Raji (cell line): Measurements from ENCODE around the gene SLC5A5.

ENCODE experiments used
- POLR2A ChIP-seq: IDR thresholded peaks from 2 replicates; pipeline ENCODE4 v1.6.1; 2011; ENCODE audit warnings: low read depth, low read length, control low read depth; ENCODE audit not compliant: insufficient read depth

The SLC5A5 gene

GRCh38 chr19:17871878-17872250 is at the start of gene SLC5A5:
Gene SLC5A5, plus strand, starts transcription at chr19:17871945. Its CDS starts 375 bp downstream, at chr19:17872320.
- no peak for TF ChIP-seq POLR2A

GRCh38 chr19:17824339-17824738 is 47.4 kb upstream of the SLC5A5 start:
- no peak for TF ChIP-seq POLR2A

DNA sequence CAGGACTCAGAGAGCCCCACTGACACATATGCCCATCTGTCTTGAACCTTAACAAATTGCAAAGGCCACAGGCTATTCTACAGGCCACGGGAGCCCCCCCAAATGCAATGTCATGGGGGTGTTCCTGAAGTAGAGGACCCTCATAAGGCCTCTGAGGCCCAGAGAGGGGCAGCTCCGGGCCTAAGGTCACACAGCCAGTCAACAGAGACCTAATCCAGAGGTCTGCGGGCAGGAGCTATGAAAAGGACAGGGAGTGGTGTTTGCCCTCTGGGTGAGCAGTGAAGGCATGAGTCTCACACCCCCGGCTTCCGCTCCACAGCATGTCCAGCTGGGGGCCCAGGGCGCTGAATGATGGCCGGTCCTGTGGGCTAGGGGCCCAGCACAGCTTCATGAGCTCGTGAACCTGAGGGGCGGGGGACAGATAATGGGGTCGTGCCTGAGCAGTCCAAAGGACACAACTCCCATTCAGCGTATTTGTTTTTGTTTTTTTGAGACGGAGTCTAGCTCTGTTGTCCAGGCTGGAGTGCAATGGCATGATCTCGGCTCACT is 45.2 kb upstream of the SLC5A5 start:
- TF ChIP-seq POLR2A: no peak

GRCh38 chr19:17829855-17830566 is 41.7 kb upstream of the SLC5A5 start:
- TF ChIP-seq POLR2A: no peak

DNA sequence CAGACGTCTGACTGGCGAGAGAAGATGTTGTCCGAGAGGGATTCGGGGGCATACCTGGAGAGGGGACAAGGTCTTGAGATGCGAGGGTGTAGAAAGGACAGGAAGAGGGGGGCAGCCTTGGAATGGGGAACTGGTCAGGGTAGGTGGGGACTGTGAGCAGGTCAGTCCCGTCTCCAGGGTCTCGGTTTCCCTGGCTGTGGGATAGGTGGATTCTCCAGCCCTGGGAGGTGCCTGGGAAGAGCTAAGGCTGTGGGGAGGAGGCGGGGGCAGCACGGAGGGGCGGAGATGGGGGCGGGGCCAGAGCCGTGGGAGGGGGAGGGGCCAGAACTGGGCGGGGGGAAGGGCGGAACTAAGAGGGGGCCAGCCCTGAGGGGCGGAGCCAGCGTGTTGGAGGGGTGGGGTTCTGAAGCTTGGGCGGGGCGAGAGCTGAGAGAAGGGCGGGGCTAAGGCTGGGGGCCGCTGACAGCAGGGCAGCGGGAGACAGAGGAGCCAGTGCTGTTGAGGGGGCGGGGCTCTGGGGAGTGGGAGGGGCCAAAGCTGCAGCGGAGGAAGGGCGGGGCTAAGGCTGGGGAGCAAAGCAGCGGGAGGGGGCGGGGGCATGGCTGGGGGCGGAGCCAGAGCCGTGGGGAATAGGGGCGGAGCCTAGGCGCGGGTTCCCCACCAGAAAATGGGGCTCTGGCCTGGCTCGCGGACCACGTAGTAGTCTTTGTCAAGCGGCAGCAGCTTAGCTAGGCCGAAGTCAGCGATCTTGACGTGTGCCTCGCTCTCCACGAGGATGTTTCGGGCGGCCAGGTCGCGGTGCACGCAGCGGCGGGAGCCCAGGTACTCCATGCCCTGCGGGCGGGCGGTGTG is 41.0 kb upstream of the SLC5A5 start:
- TF ChIP-seq POLR2A: no peak

DNA sequence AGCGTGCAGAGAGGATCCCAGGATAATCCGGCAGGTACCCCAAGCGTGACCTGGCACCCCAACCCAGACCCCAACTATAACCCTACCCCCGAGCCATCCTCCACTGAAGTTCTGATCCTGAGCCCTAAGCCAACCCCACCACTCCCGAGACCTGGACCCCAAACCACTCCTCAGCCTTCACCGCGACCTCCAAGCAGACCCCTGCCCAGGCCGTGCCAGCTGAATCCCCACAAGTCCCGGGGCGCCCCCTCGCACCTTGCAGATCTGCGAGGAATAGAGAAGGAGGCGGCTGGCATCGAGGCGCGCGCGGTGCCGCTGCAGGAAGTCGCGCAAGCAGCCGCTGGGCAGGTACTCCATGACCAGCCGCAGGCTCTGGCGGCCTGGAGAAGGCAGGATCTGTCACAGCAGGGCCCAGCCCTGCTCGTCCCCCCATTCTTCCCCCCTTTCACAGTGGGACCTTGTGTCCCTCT is 40.3 kb upstream of the SLC5A5 start:
- TF ChIP-seq POLR2A: no peak

DNA sequence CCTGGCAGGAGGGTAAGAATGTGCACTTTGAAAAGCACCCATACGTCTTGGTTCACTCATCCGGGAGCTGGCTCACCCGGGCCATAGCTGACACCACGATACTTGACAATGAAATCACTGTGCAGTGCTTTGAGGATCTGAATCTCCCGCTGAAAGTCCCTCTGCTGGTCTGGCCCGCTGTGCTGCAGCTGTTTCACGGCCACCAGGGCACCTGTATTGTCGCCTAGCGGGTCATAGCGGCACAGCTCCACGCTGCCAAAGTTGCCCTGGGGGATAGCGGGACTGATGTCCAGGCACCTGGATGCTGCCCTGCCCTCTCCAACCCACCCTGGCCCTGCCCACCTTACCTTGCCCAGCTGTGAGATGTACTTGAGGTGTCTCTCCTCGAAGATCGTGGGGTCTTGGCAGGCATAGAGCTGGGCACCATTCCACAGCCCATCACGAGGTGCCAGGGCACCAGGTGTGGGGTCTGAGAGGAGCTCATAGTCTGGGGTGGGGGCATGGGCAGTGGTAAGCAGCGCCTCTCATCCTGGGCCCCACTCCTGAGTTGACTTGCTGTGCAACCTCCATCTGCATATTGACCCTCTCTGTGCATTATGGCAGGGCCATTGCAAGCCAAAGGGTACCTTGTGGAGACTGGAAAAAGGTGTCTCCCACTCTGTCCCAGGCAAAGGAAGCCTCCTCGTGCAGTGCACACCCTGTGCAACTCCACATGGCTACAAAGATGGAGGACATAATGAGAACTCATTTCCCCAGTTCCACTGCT is 39.1 kb upstream of the SLC5A5 start:
- no peak for TF ChIP-seq POLR2A

- no peak for TF ChIP-seq POLR2A
Measured at GRCh38 chr19:17834350-17835181, 37.2 kb upstream of the SLC5A5 start.

DNA sequence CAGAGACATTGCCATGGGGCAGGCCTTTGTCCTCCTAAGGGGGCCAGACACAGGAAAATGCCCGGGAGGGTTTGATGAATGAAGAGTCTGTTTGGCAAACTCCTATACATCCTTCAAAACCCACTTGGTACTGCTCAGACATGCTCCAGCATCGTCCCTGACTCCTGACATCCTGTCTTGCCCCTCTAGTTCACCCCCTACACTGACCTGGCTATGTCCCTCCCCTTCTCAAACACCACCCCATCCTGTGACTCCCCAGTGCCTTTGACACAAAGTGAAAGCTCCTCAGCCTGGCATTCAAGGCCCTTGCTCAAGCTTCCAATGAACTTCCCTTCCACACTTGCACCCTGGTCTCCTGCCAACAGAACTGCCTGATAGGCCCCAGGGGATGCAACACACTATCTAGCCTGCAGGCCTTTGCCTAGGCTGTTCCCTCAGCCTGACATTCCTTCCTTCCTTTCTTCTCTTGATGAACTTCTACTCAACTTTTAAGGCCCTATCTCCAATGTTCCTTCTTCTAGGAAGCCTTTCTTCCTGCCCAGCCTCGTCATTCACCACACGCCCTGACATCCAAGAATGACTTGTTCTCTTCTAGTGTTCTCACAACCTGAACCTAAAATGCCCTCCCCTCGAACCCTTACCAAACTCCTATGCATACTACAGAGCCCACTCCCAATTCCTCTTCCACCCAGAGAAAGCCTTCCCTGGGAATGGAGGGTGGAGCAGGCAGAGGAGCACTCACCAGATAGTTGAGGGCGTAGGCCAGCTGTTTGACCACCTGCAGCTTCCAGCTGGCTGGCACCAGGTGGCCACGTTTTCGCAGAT is 36.4 kb upstream of the SLC5A5 start:
- TF ChIP-seq POLR2A: no peak

DNA sequence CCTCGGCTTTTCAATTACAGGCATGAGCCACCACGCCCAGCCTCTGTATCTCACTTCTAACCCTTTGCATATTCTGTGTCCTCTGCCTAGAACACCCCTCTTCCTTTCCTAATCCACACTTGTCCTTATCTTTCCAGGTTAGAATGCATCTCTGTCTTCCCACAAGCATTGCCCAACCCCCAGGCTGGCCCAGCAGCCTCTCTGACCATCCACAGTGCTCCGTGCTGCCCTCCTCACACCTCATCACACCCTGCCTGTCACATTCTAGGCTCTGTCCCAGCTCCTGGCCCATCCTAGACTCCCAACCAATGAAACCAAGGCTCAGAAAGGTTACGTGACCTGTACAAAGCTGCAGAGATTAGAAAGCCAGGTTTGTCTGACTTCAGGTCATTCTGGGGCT is 35.2 kb upstream of the SLC5A5 start:
- no peak for TF ChIP-seq POLR2A

DNA sequence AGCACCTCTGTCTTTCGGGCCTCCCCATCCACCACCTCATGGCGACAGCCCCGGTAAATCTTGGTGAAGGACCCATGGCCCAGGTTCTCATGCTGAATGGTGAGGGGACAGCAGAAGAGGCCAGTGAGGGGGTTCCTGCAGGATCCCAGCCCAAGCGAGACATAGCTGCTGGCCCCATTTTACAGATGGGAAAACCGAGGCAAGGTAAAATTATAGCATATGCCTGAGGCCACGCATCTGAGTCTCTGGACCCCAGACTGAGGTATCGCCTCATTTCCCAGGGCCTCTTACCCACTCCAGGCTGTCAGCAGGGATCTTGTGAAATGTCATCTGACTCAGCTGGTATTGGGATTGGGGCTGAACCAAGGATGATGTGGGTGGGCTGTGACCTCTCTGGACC is 33.8 kb upstream of the SLC5A5 start:
- TF ChIP-seq POLR2A: no peak

GRCh38 chr19:17840019-17840418 is 31.7 kb upstream of the SLC5A5 start:
- TF ChIP-seq POLR2A: no peak

- TF ChIP-seq POLR2A: no peak
Measured at GRCh38 chr19:17841371-17841809, 30.4 kb upstream of the SLC5A5 start.
